ENCODE measurements around the gene CALCR.
"Not testable (repeated sequence)": the region's sequence is repeated elsewhere in the genome, so short reads cannot be mapped to it uniquely, and the experiment has no call there.

The CALCR gene

DNA sequence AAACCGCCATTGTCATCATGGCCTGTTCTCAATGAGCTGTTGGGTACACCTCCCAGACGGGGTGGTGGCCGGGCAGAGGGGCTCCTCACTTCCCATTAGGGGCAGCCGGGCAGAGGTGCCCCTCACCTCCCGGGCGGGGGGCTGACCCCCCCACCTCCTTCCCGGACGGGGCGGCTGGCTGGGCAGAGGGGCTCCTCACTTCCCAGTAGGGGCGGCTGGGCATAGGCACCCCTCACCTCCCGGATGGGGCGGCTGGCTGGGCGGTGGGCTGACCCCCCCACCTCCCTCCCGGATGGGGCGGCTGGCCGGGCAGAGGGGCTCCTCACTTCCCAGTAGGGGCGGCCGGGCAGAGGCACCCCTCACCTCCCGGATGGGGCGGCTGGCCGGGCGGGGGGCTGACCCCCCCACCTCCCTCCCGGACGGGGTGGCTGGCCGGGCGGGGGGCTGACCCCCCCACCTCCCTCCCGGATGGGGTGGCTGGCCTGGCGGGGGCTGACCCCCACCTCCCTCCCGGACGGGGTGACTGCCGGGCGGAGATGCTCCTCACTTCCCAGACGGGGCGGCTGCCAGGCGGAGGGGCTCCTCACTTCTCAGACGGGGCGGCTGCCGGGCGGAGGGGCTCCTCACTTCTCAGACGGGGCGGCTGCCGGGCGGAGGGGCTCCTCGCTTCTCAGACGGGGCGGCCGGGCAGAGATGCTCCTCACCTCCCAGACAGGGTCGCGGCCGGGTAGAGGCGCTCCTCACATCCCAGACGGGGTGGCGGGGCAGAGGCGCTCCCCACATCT lies 11.4 kb upstream of the CALCR start:
- H3K9me3 ChIP-seq (ENCODE audit: low read length); H3K4me3 ChIP-seq (ENCODE audit: low read depth in 1 of 2, low read length in 2 of 2); H3K27ac ChIP-seq (ENCODE audit: low read depth, low read length); H3K36me3 ChIP-seq (ENCODE audit: insufficient read depth, low read length); H3K27me3 ChIP-seq (ENCODE audit: control insufficient read depth in 1 of 2, insufficient read depth in 2 of 2, low read length in 2 of 2); H3K9ac ChIP-seq (ENCODE audit: low read length); H3K4me1 ChIP-seq (ENCODE audit: insufficient read depth, low read length): not testable (repeated sequence)

DNA sequence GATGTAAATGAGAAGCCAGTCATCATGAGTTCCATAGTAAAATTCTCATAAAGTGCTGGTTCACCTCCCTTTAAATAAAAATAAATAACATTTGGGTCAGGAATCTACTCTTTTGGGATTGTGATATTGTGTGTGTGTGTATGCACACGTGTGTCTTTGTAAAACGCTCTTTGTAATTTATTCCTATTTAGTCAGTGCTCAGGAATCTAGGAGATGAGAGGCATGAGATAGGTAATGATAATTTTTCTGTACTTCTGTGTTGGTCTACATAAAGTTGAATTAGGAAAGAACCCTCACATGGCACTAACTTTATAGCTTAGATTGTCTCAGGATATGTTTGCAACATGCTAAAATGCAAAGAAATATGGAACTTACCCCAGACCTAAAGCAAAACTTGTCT lies 4.9 kb upstream of the CALCR start:
- no peak overlapping the region for H3K4me3 ChIP-seq (ENCODE audit: low read depth in 1 of 2, low read length in 2 of 2)
- H3K9ac ChIP-seq (ENCODE audit: low read length) = no peak overlapping the region
- no peaks in the 10 kb centered on the region for H3K36me3 ChIP-seq (ENCODE audit: insufficient read depth, low read length)
- no peaks in the 10 kb centered on the region for H3K9me3 ChIP-seq (ENCODE audit: low read length)
- H3K27ac ChIP-seq (ENCODE audit: low read depth, low read length) = no peak overlapping the region
- H3K27me3 ChIP-seq (ENCODE audit: control insufficient read depth in 1 of 2, insufficient read depth in 2 of 2, low read length in 2 of 2) = peaks cover 0 to 5% of the 10 kb centered on the region in 2 donors
- H3K4me1 ChIP-seq (ENCODE audit: insufficient read depth, low read length) = no peaks in the 10 kb centered on the region

DNA sequence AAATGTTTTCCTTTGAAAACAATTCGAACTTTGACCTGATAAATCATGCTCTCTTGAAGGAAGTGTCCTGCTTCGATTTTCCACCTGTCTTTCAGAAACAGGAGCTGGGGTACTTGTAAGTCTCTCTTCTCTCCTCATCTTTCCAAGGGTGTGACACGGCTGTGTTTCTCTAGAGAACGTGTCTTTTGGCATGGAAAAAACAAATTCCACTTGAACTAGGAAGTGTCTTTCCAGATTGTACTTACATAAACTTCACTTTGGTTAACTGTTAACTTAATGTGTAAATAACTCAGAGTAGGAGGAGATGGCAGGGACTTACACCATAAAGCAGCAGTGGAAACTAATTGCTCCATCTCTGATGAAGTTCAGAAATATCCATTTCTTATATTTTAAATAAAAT lies 4.2 kb upstream of the CALCR start:
- no peaks in the 10 kb centered on the region for H3K4me1 ChIP-seq (ENCODE audit: insufficient read depth, low read length)
- no peaks in the 10 kb centered on the region for H3K36me3 ChIP-seq (ENCODE audit: insufficient read depth, low read length)
- H3K9me3 ChIP-seq (ENCODE audit: low read length) = no peaks in the 10 kb centered on the region
- no peak overlapping the region for H3K4me3 ChIP-seq (ENCODE audit: low read depth in 1 of 2, low read length in 2 of 2)
- peaks cover 0 to 11% of the 10 kb centered on the region in 2 donors for H3K27me3 ChIP-seq (ENCODE audit: control insufficient read depth in 1 of 2, insufficient read depth in 2 of 2, low read length in 2 of 2)
- no peak overlapping the region for H3K9ac ChIP-seq (ENCODE audit: low read length)
- no peak overlapping the region for H3K27ac ChIP-seq (ENCODE audit: low read depth, low read length)

DNA sequence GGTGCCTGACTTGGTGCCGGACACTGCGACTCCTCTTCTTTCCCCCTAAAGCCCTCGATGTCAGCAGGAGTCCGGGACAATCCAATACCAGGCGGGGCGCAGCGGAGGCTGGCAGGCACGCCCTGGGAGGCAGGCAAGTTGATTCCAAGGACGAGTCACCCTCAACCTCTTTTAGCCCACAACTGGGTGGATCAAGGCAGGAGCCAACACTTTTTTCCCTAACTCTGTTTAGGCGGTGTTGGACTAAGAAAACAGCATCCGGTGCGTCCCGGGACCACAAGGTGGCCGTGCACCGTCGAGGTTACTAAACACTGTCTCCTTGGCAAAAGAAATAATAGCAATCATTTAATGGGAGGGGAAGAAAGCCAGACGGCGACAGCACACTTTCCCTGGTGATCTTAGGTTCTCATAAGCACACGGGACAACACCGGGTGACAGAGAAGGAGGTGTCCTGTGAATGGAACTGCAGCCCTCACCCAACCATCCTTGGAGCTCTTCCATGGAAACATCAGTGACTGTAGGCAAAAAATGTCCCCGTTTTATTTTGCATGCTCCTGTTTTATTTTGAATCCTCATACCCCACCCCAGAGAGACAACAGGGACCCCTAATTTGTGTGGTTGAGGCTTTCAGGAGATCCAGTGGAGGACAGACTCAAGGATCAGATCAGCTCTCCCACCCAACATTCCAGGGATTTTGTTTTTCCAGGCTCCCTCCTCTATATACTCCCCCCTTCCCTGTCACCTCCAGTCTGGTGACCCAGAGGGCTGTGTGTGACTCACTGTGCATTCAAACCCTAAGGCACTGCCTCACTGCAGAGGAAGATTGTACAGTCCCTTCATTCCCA lies 1.3 kb upstream of the CALCR start:
- H3K4me1 ChIP-seq (ENCODE audit: insufficient read depth, low read length) = no peaks in the 10 kb centered on the region
- H3K9me3 ChIP-seq (ENCODE audit: low read length) = no peaks in the 10 kb centered on the region
- no peak overlapping the region for H3K27ac ChIP-seq (ENCODE audit: low read depth, low read length)
- H3K27me3 ChIP-seq (ENCODE audit: control insufficient read depth in 1 of 2, insufficient read depth in 2 of 2, low read length in 2 of 2) = peaks cover 0 to 11% of the 10 kb centered on the region in 2 donors
- H3K36me3 ChIP-seq (ENCODE audit: insufficient read depth, low read length) = no peaks in the 10 kb centered on the region
- no peak overlapping the region for H3K9ac ChIP-seq (ENCODE audit: low read length)
- no peak overlapping the region for H3K4me3 ChIP-seq (ENCODE audit: low read depth in 1 of 2, low read length in 2 of 2)

DNA sequence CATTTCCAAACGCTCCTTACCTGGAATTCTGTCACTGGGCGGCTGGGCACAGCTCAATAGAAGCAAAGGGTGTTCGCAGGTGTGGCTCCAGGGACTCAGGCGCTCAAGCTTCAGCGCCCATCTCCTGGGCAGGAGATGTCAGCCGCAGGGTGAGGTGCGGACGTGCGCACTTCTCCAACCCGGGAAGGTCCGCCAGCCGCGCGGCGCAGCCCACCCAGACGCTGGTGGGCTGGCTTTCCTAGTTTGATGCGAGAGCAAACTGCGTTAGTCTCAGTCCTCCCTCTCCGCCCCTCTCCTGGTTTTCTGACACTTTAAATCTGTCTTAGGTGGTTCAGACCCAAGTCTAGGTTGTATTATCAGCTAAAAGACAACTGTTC lies 267 bp downstream of the CALCR start:
- H3K27me3 ChIP-seq (ENCODE audit: control insufficient read depth in 1 of 2, insufficient read depth in 2 of 2, low read length in 2 of 2) = peaks cover 0 to 11% of the 10 kb centered on the region in 2 donors
- H3K9ac ChIP-seq (ENCODE audit: low read length) = no peak overlapping the region
- H3K4me1 ChIP-seq (ENCODE audit: insufficient read depth, low read length) = no peaks in the 10 kb centered on the region
- H3K27ac ChIP-seq (ENCODE audit: low read depth, low read length) = no peak overlapping the region
- no peak overlapping the region for H3K4me3 ChIP-seq (ENCODE audit: low read depth in 1 of 2, low read length in 2 of 2)
- no peaks in the 10 kb centered on the region for H3K36me3 ChIP-seq (ENCODE audit: insufficient read depth, low read length)
- no peaks in the 10 kb centered on the region for H3K9me3 ChIP-seq (ENCODE audit: low read length)

DNA sequence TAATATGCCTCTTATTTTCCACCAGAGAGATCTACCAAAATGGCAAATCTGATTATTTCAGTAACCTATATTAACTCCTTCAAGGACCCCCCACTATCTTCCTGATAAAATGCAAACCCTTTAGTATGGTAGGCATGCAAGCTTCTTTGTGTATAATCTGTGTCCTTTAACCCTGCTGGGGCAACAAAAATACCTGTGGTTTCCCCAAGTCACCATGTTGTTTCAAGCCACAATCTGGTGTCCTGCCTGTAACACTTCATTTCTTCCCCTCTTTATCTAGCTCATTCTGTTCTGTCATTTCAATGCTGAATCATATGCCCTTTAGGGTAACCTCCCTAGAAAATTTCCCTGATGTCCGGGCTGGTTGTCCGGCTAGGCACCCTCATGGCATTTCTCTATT lies 5.3 kb downstream of the CALCR start:
- no peak overlapping the region for H3K27ac ChIP-seq (ENCODE audit: low read depth, low read length)
- no peak overlapping the region for H3K9ac ChIP-seq (ENCODE audit: low read length)
- no peaks in the 10 kb centered on the region for H3K36me3 ChIP-seq (ENCODE audit: insufficient read depth, low read length)
- H3K9me3 ChIP-seq (ENCODE audit: low read length) = no peaks in the 10 kb centered on the region
- H3K4me1 ChIP-seq (ENCODE audit: insufficient read depth, low read length) = no peaks in the 10 kb centered on the region
- H3K27me3 ChIP-seq (ENCODE audit: control insufficient read depth in 1 of 2, insufficient read depth in 2 of 2, low read length in 2 of 2) = peaks cover 0 to 4% of the 10 kb centered on the region in 2 donors
- H3K4me3 ChIP-seq (ENCODE audit: low read depth in 1 of 2, low read length in 2 of 2) = no peak overlapping the region

DNA sequence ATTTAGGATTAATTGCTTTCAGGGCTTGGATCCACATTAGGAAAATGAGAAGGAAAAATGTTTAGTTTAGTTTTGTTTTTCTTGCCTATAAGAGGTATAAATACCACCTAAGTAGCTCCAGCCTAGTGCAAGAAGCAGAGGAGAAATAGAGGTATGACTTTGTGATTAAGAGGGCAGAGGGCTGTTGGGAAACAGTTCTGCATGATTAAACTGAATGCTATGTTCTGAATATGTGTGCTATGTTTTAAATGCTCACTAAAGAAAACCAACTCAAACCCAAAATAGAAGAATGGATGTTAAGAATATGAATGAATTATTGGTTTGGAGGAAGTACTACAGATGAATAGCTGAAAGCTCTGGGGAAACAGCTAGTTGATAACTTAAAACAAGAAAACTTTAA lies 7.6 kb downstream of the CALCR start:
- Histone ChIP-seq H3K4me1 (ENCODE audit: insufficient read depth, low read length) (no peaks in the 10 kb centered on the region), H3K9ac (ENCODE audit: low read length) (no peak overlapping the region), H3K9me3 (ENCODE audit: low read length) (no peaks in the 10 kb centered on the region), H3K4me3 (ENCODE audit: low read depth in 1 of 2, low read length in 2 of 2) (no peak overlapping the region), H3K27ac (ENCODE audit: low read depth, low read length) (no peak overlapping the region), H3K27me3 (ENCODE audit: control insufficient read depth in 1 of 2, insufficient read depth in 2 of 2, low read length in 2 of 2) (no peaks in the 10 kb centered on the region), H3K36me3 (ENCODE audit: insufficient read depth, low read length) (no peaks in the 10 kb centered on the region)

DNA sequence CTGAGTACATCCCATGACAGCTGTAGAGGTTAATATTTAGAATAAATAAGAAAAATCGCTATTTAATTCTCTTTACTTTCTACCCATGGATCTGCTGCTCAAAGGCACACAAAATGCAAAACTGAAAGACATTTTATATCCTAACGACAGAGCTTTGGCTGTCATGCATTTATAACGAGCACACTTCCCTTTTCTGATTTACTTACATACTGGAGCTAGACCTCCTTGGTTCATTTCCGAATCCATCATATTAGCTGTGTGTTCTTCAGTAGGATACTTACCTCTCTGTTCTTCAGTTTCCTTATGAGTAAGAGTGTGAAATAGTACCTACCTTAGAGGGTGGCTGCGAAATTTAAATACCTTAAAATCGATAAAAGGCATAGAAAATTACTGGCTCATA lies 10.9 kb downstream of the CALCR start:
- Histone ChIP-seq H3K4me3 (ENCODE audit: low read depth in 1 of 2, low read length in 2 of 2) (no peak overlapping the region), H3K27ac (ENCODE audit: low read depth, low read length) (no peak overlapping the region), H3K27me3 (ENCODE audit: control insufficient read depth in 1 of 2, insufficient read depth in 2 of 2, low read length in 2 of 2) (no peaks in the 10 kb centered on the region), H3K9me3 (ENCODE audit: low read length) (no peaks in the 10 kb centered on the region), H3K9ac (ENCODE audit: low read length) (no peak overlapping the region), H3K4me1 (ENCODE audit: insufficient read depth, low read length) (no peaks in the 10 kb centered on the region), H3K36me3 (ENCODE audit: insufficient read depth, low read length) (no peaks in the 10 kb centered on the region)

DNA sequence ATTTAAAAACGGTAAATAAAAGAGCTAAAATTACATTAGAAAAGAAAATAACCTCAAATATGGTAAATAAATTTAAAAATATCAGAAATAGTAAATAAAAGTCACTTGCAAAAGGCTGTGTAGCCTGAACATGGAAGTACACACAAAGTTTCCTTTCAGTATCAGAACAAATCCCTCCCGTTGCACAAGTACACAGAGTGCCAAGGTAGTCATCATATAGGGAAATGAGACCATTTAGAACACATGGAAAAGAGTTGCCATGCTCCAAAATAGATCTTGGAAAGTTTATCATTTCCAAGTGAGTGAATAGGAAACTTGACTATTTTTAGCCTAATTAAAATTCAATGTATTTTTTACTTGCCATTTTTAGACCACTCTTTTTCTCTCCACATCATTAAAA lies 11.6 kb downstream of the CALCR start:
- no peaks in the 10 kb centered on the region for H3K36me3 ChIP-seq (ENCODE audit: insufficient read depth, low read length)
- H3K9ac ChIP-seq (ENCODE audit: low read length) = no peak overlapping the region
- no peaks in the 10 kb centered on the region for H3K9me3 ChIP-seq (ENCODE audit: low read length)
- H3K4me3 ChIP-seq (ENCODE audit: low read depth in 1 of 2, low read length in 2 of 2) = no peak overlapping the region
- no peak overlapping the region for H3K27ac ChIP-seq (ENCODE audit: low read depth, low read length)
- H3K27me3 ChIP-seq (ENCODE audit: control insufficient read depth in 1 of 2, insufficient read depth in 2 of 2, low read length in 2 of 2) = no peaks in the 10 kb centered on the region
- no peaks in the 10 kb centered on the region for H3K4me1 ChIP-seq (ENCODE audit: insufficient read depth, low read length)

DNA sequence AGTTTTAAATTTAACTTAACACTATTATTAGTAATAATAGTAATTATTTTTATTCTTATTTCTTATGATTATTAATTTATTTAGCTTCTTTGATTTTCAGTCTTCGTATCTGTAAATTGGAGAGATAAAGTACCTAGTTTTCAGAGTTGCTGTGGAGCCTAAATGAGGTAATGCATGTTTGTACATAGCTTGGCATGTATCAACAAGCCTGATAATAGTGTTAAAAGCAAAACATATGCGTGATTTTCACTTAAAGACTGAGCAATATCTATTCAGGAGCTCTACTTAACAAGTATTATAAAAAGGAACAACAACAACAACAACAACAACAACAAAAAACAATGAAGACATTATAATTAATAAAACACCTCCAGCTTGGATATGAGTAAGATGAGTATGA lies 12.4 kb downstream of the CALCR start:
- Histone ChIP-seq H3K27me3 (ENCODE audit: control insufficient read depth in 1 of 2, insufficient read depth in 2 of 2, low read length in 2 of 2) (no peaks in the 10 kb centered on the region), H3K9ac (ENCODE audit: low read length) (no peak overlapping the region), H3K9me3 (ENCODE audit: low read length) (no peaks in the 10 kb centered on the region), H3K4me3 (ENCODE audit: low read depth in 1 of 2, low read length in 2 of 2) (no peak overlapping the region), H3K36me3 (ENCODE audit: insufficient read depth, low read length) (no peaks in the 10 kb centered on the region), H3K4me1 (ENCODE audit: insufficient read depth, low read length) (no peaks in the 10 kb centered on the region), H3K27ac (ENCODE audit: low read depth, low read length) (no peak overlapping the region)

DNA sequence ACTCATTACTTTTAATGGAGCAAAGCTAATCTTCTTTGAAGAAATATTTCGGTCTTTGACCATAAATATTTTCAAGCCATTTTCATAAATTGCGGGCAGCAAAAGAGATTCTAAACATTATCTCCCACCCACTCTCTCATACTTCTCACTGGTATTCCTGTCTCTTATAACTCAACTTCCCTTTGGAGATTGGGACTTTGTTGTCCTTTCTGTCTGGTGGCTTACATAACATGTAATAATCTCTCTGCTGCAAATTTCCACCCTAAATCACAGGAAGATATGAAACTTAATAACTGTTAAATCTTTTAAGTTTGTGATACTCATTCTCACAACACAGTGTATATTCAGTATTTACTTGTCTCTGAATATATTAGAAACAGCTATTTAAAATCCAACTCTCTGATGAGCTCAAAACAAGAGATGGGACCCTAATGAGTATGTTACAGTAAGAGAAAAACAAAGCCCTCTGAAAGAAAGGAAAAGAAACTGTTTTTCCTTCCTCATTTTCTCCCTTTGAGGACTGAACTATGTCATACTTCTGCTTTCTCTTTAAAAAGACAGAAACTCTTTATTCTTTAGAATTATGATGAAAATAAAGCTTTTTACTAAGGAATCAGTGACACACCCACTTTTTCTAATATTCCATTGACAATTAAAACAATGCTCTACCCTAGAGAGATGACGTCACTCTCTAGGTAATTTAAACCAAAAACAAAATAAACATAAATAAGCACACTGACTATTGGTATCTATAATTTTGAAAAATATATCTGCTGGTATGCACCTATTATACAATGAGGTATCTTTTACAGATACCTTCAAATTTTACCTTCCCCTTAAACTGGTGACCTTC lies 14.7 kb downstream of the CALCR start:
- Histone ChIP-seq H3K27ac (ENCODE audit: low read depth, low read length) (no peak overlapping the region), H3K27me3 (ENCODE audit: control insufficient read depth in 1 of 2, insufficient read depth in 2 of 2, low read length in 2 of 2) (no peaks in the 10 kb centered on the region), H3K4me1 (ENCODE audit: insufficient read depth, low read length) (no peaks in the 10 kb centered on the region), H3K36me3 (ENCODE audit: insufficient read depth, low read length) (no peaks in the 10 kb centered on the region), H3K9ac (ENCODE audit: low read length) (no peak overlapping the region), H3K4me3 (ENCODE audit: low read depth in 1 of 2, low read length in 2 of 2) (no peak overlapping the region), H3K9me3 (ENCODE audit: low read length) (no peaks in the 10 kb centered on the region)
